Activated T-cell treated with anti-CD3 and anti-CD28 coated beads for 48 hours (primary cell): ENCODE results near the gene PGA4.
"Not testable (repeated sequence)": the region's sequence is repeated elsewhere in the genome, so short reads cannot be mapped to it uniquely, and the experiment has no call there.

ENCODE experiments used
- DNase-seq: peaks from one replicate; pipeline ENCODE4 v3.0.0-alpha.2; 2020; ENCODE audit warnings: low read depth

The PGA4 gene

DNA sequence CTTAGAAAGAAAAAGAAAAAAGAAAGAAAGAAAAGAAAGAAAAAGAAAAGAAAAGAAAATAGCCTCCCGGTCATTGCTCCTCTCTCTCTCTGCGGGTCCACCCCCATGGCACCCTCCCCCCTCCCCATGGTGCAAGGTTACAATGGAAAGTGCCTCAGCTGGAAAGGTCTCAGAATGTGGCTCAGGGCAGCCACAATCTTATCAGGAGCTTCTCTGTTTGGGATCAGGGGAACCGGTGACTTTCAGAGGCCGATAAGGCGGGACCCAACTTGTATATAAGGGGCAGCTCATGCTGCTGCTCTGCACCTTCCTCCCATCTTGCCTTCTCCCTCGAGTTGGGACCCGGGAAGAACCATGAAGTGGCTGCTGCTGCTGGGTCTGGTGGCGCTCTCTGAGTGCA lies at the start of gene PGA4:
TSS of gene PGA4 (plus strand) at position 301 of the 400 bp plus-strand sequence. CDS start at position 355, 54 bp downstream.
- not testable (repeated sequence) for DNase-seq

DNA sequence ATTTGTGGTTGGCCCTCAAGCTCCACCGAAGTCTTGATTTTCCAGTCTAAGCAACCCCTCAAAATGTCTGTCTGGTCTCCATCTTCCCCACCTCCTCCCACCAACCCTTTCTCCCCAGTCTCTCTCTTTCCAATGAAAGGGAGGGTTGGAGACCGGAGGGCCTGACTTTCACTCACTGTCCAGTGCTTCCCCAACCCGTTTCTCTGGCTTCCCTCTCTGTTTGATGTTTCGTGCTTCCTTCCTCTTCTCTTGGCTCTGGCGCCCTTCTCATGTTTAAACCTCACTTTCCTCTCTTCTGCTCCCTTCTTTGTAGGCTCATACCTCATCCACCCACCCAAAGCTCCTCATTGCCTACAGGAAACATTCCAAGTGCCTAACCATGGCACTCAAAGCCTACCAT lies 49.8 kb upstream of the PGA4 start:
- no peak for DNase-seq

- no peak for DNase-seq
Observed at GRCh38 chr11:61172888-61173287, 49.3 kb upstream of the PGA4 start.

DNA sequence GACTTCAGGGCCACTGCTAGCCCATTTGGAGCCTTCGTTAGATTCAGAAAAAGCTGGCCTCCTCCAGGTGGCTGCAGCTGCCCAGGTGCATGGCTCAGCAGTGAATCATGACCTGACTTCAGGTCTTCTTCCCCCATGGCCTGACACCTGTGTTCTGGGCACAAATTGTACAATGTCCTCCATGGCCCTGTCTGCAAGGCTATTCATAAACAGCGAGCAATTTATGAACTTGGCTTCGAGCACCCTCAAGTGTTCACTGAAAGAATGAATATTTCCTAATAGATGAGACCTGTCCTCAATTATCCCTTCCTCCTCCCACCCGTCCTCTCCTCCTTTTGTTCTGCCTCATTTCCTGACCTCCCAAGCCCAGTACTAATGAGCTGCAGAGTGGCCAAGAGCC lies 48.7 kb upstream of the PGA4 start:
- no peak for DNase-seq

- DNase-seq = no peak
Observed at GRCh38 chr11:61174273-61174672, 47.9 kb upstream of the PGA4 start.

DNA sequence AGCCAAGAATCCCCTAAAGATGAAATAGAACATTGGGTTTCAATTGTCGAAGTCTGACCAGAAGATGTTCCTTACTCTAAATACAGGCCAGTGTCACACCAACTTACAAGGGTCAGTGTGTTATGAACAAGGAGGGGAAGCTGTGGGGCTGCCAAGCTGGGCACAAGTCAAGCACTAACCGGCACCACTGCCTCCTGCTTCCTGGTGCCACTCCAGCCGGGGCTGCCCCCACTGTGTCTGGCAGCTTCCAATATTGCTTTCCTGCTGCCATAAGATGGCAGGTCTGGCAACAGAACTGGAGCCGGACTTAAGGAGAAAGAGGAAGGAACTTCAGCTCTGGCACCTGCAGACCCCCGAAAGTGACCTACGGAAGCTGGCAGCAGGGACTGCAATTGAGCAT lies 47.2 kb upstream of the PGA4 start:
- DNase-seq = no peak

DNA sequence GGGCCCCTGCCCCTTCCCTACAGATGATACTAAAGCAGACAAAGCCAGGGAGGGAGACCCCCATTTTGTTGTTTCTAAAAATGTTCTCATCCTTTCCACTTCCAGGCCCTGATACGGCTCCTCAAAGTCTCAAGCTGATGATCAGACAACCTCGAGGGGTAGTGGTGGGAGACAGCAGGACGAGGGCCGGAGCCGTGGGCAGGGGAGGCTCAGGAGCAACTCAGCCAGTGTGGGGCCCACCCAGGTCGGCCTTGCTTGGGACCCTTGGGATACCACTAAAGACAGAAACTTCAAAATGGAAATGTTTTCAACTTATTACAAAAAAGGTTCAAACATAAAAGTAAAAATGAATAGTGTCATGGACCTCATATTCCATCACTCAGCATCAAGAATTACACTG lies 45.7 kb upstream of the PGA4 start:
- no peak for DNase-seq

GRCh38 chr11:61180205-61180604 lies 41.9 kb upstream of the PGA4 start:
- DNase-seq = not testable (repeated sequence)

DNA sequence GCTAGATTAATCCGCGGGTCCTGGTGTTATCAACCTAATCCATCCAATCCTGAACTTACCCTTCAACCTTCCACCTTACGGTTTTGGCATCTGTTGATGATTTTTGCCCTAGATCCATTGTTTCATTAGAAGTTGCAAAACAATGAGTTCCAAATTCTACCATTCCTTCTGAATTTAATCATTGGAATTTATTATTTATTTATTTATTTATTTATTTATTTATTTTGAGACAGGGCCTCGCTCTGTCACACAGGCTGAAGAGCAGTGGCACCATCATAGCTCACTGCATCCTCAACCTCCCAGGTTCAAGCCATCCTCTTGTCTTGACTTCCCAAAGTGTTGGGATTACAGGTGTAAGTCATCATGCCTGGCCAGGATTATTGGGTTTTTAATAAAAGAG lies 40.7 kb upstream of the PGA4 start:
- no peak for DNase-seq

- no peak for DNase-seq
Observed at GRCh38 chr11:61183645-61184044, 38.5 kb upstream of the PGA4 start.

DNA sequence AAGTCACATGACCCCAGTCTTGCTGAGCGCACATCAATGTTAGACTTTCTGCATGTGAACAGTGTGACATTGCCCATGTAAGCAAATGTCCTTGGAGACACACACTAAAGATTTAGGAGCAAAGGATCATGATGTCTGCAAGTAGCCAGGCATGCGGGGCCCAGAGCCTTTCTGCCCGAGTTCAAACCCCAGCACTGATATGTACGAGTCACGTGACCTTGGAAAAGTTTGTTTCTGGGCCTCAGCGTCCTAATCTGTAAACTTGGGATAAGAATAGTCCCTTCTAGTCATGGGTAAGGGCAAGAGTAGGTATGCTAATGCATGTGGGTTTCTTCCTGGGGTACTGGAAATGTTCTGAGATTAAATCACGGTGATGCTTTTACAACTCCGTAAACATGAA lies 35.6 kb upstream of the PGA4 start:
- no peak for DNase-seq

DNA sequence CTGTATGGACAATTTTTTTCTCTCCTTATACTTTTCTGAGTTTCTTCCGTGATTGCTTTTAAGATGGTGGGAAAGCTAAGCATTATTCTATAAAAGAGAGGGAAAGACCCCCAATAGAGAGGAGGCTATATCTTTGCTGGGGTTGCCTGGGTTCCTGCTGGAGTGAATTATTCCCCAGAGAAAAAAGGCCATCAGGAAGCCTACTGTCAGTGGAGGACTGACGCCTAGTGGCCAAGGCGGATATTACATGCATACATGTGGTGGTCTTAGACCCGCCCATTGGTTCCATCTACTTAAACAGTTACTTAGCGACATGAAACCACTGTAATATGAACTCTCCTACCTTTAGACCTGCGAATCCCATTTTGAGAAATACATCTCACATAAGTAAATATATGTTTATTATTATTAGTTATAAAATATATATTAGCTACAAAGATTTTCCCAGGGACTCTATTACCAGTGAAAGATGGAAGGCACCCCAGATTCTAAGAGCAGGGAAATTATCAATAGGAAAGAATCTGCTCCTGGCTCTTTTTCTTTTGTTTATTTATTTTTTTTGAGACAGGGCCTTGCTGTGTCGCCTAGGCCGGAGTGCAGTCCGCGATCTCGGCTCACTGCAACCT lies 34.5 kb upstream of the PGA4 start:
- peak; percentile 69 for DNase-seq

DNA sequence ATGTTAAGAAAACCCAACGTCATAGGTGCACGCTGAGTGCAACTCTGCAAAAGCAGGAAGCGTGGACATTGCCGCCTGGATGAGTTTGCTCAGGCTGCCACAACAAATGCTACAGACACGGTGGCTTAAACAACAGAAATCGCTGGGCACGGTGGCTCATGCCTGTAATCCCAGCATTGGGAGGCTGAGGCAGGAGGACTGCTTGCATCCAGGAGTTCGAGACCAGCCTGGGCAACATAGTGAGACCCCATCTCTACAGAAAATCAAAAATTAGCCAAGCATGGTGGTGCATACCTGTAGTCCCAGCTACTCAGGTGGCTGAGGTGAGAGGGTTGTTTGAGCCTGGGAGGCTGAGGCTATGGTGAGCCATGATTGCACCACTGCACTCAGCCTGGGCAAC lies 32.2 kb upstream of the PGA4 start:
- no peak for DNase-seq

DNA sequence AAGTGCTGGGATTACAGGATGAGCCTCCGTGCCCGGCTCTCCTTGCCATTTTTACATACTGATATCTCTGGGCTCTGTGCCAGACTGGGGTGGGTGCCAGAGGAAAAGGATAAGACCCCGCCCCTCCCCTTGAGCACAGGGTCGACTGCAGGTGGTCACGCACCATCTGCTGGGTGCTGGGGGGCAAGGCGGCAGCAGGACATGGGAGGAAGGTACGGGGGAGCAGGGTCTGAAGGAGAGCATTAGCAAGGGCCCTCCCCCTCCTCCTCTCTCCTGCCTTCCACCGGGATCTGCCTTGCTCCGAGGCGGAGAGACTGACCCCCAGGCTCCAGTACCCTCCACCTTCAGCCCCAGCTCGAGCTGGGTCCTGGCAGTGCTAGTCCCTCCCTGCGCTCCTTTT lies 28.6 kb upstream of the PGA4 start:
- DNase-seq = no peak

DNA sequence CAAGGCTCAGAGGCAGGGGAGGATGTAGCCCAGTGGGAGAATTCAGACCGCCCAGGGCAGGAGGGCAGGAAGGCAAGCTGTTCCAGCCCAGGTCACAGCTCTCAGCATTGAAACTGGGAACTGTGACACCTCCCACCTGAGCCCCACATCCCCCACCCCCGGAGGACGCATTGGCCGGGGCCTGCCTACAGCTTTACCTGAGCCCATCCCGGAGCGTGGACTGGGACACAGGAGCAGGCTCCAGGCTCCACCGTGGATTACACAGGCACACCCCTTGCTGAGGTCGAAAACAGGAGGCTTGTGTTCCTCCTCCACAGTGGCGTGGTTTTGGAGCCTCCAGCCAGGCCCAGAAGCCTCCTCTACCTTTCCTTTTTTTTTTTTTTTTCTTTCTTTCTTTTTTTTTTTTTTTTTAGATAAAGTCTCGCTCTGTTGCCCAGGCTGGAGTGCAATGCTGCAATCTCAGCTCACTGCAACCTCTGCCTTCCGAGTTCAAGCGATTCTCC lies 27.9 kb upstream of the PGA4 start:
- DNase-seq = no peak

GRCh38 chr11:61194981-61195695 lies 27.0 kb upstream of the PGA4 start:
- no peak for DNase-seq

DNA sequence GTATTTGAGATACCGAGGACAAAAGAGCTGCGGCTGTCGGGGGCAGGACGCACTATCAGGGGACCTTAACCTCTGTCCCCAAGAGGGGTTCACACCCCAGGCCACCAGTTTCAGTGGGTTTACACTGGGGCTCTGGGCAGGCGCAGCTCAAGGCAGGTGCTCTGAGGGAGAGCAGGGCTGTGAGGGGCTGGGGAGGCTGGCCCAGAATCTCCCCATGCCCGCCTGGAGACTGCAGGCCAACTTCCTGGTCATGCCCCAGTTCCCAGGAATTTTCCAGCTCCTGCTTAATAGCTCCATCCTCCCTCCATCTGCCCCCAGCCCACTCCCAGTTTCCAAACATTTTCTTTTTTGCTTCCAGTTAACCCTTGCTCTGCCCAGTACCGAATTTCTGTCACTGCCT lies 26.4 kb upstream of the PGA4 start:
- no peak for DNase-seq

- DNase-seq = no peak
Observed at GRCh38 chr11:61198361-61198760, 23.8 kb upstream of the PGA4 start.

DNA sequence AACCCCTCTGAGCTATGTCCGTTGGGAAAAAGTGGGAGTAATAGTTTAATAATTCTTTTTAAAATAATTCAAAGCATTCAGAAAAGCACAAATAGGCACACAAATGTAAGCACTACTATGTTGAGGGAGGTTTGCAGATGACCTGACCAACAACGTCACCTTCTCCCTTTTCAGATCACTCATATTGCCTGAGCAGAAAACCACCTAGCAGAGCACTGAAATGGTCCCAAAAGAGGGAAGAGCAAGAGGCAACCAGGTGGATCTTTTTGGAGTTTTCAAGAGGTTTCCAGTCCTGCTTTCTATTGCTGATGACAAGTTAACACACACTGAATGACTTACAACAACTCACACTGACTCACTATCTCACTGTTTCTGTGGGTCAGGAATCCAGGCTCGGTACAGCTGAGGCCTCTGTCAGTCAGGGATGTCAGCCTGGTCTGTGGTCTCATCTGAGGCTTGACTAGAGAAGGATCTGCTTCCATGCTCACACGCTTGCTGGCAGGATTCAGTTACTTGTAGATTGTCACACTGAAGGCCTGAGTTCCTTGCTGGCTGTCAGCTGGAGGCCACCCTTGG lies 23.1 kb upstream of the PGA4 start:
- DNase-seq = no peak

DNA sequence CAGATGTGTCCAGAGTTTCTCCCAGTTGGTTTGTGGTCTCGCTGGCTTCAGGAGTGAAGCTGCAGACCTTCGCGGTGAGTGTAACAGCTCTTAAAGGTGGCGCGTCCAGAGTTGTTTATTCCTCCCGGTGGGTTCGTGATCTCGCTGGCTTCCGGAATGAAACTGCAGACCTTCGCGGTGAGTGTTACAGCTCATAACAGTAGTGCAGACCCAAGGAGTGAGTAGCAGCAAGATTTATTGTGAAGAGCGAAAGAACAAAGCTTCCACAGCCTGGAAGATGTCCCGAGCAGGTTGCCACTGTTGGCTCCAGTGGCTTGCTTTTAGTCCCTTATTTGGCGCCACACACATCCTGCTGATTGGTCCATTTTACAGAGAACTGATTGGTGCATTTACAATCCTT lies 20.7 kb upstream of the PGA4 start:
- no peak for DNase-seq

DNA sequence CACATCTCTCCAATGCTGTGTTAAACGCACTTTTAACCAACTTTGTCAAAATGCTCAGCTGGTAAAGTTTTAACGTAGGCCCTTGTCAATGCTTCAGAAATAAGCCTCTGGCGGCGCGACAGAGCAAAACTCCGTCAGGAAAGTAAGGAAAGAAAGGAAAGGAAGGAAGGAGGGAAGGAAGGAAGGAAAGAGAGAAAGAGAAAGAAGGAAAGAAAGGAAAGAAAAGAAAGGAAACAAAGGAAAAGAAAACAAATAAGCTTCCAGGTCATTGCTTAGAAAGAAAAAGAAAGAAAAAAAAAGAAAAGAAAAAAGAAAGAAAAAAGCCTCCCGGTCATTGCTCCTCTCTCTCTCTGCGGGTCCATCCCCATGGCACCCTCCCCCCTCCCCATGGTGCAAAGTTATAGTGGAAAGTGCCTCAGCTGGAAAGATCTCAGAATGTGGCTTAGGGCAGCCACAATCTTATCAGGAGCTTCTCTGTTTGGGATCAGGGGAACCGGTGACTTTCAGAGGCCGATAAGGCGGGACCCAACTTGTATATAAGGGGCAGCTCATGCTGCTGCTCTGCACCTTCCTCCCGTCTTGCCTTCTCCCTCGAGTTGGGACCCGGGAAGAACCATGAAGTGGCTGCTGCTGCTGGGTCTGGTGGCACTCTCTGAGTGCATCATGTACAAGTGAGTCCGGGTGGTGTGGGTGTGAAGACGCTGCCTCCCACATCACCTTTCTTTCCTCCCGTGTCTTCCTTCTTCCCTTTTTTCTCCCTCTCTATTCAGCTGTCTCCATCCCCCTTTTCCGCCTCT lies 19.0 kb upstream of the PGA4 start, which contains the start of gene PGA3:
TSS of gene PGA3 (plus strand) at position 566 of the 797 bp plus-strand sequence. CDS start at position 616, 50 bp downstream.
- DNase-seq = not testable (repeated sequence)

GRCh38 chr11:61203873-61204272 lies 18.3 kb upstream of the PGA4 start:
- not testable (repeated sequence) for DNase-seq
